Measurements from ENCODE around the gene GCDH.

GRCh38 chr19:12873891-12874745 lies 16.8 kb upstream of the GCDH start:
- TF ChIP-seq CTCF (IDR thresholded peaks at IDR 0.05) (no peak), POLR2A (IDR thresholded peaks at IDR 0.05) (no peak)
